Stimulated activated naive B cell treated with anti-CD40 and anti-IgM and Interleukin-4, amounts not matched to agents 10 μg/mL and 1 μg/mL and 100 μg/mL, for 72 hours (primary cell): ENCODE results near the gene ASTN1.
"Not testable (repeated sequence)": the region's sequence is repeated elsewhere in the genome, so short reads cannot be mapped to it uniquely, and the experiment has no call there.

Source experiments
- ATAC-seq, 2 donors: fragments of 150-1000 bp; cut with Tn5 transposase; replicated peaks; 2 replicates each; pipeline ENCODE4 v1.10.0; 2021; ENCODE audit warnings: moderate library complexity in 1 of 2
- DNase-seq: peaks from one replicate; pipeline ENCODE4 v3.0.0; 2021
- H3K27ac Mint-ChIP-seq: one replicate; pipeline ENCODE4 v1.8.0; 2022; ENCODE audit warnings: mild to moderate bottlenecking, mixed read lengths
- H3K27me3 Mint-ChIP-seq, 2 donors: one replicate each; pipeline ENCODE4 v1.8.0; 2022; ENCODE audit warnings: mixed read lengths in 2 of 2
- H3K36me3 Mint-ChIP-seq, 2 donors: one replicate each; pipeline ENCODE4 v1.8.0; 2022; ENCODE audit warnings: mixed read lengths in 2 of 2, mild to moderate bottlenecking in 1 of 2
- H3K4me1 Mint-ChIP-seq, 2 donors: one replicate each; pipeline ENCODE4 v1.8.0; 2022; ENCODE audit warnings: mixed read lengths in 2 of 2, mild to moderate bottlenecking in 1 of 2
- H3K4me3 Mint-ChIP-seq, 2 donors: one replicate each; pipeline ENCODE4 v1.8.0; 2022; ENCODE audit warnings: mild to moderate bottlenecking in 2 of 2, mixed read lengths in 2 of 2, moderate library complexity in 1 of 2
- H3K9me3 Mint-ChIP-seq, 2 donors: one replicate each; pipeline ENCODE4 v1.8.0; 2022; ENCODE audit warnings: mixed read lengths in 2 of 2, mild to moderate bottlenecking in 1 of 2

Gene ASTN1

DNA sequence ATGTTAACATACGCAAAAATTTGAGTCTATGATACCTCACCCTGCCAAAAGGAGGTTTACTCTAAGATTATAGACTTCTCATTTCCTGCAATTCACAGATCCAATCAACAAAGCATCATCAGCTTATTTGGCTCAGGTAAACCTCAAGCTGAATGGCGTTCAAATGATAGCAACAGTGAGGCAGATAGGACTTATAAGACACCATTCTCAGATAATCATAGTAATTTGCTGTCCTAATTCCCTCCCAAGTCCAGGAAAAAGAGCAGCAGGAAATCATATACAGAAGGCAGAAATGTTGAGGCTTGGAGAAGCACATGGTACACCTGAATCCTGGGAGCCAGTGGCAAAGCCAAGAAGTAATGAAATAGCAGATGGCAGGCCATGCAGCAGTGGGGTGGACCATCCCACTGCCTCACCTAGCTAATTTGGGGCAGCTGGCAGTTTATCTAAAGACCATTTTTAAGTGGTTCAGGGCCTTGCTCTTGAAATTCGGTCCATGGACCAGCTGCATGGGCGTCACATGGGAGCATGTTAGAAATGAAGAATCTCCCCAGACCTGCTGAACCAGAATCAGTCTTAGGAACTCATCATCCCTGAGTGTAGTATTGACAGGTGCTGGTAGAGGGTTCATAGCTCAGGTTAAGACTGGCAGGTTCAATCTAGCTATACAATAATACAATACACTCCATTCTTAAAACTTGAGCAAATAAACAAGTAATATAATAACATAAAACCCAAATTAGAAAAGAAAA, 57.7 kb downstream of the ASTN1 start:
- no peak for DNase-seq
- H3K4me1 Mint-ChIP-seq: no peaks in the 10 kb centered on the region
- H3K9me3 Mint-ChIP-seq: no peaks in the 10 kb centered on the region
- peaks cover 0 to 7% of the 10 kb centered on the region in 2 donors for H3K27me3 Mint-ChIP-seq
- H3K4me3 Mint-ChIP-seq: no peak overlapping the region
- H3K36me3 Mint-ChIP-seq: no peaks in the 10 kb centered on the region
- H3K27ac Mint-ChIP-seq: no peak overlapping the region
- ATAC-seq: no peak

GRCh38 chr1:177106196-177106595, 58.3 kb downstream of the ASTN1 start:
- H3K4me3 Mint-ChIP-seq: no peak overlapping the region
- DNase-seq (no peak), ATAC-seq (no peak)
- no peak overlapping the region for H3K27ac Mint-ChIP-seq
- peaks cover 0 to 7% of the 10 kb centered on the region in 2 donors for H3K27me3 Mint-ChIP-seq
- H3K36me3 Mint-ChIP-seq: no peaks in the 10 kb centered on the region
- no peaks in the 10 kb centered on the region for H3K9me3 Mint-ChIP-seq
- H3K4me1 Mint-ChIP-seq: no peaks in the 10 kb centered on the region

- H3K27ac Mint-ChIP-seq: no peak overlapping the region
- peaks cover 5 to 13% of the 10 kb centered on the region in 2 donors for H3K27me3 Mint-ChIP-seq
- no peaks in the 10 kb centered on the region for H3K36me3 Mint-ChIP-seq
- DNase-seq (no peak), ATAC-seq (no peak)
- H3K4me3 Mint-ChIP-seq: no peak overlapping the region
- no peaks in the 10 kb centered on the region for H3K9me3 Mint-ChIP-seq
- no peaks in the 10 kb centered on the region for H3K4me1 Mint-ChIP-seq
Observed at GRCh38 chr1:177103005-177103852, 61.3 kb downstream of the ASTN1 start.

DNA sequence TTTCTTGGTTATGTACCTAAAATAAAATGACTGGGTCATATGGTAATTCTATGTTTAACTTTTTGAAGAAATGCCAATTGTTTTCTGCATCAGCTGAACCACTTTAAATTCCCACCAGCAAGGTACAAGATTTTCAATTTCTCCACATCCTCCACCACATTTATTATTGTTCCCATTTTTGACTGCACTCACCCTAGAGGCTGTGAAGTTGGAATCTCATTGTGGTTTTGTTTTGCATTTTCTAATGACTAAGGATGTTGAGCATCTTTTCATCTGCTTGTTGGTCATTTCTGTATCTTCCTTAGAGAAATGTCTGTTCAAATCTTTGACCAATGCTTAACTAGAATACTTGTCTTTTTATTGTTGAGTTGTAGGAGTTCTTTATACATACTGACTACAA, 72.5 kb downstream of the ASTN1 start:
- H3K27me3 Mint-ChIP-seq: peaks cover 0 to 6% of the 10 kb centered on the region in 2 donors
- ATAC-seq (no peak), DNase-seq (no peak)
- no peak overlapping the region for H3K27ac Mint-ChIP-seq
- peaks cover 0 to 2% of the 10 kb centered on the region in 2 donors for H3K9me3 Mint-ChIP-seq
- no peaks in the 10 kb centered on the region for H3K36me3 Mint-ChIP-seq
- no peaks in the 10 kb centered on the region for H3K4me1 Mint-ChIP-seq
- H3K4me3 Mint-ChIP-seq: no peak overlapping the region

DNA sequence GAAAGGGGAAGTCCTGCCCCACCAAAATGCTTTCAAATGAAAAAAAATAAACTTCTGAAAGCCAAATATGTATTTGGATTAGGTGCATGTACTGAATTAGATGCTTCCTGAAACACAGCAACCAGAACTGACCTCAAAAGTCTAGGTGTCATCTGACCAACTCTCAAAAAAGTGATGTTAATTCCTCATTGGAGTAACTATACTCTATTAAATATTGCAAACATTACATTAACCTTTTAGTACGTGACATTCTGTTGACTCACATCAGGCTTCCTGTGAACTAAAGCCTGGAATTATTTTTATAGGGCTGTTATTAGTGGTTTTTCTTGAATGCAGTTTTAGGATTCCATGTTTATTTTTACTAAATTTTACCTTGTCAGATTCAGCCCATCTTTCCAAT, 73.5 kb downstream of the ASTN1 start:
- Mint-ChIP-seq H3K4me3 (no peak overlapping the region), H3K9me3 (no peaks in the 10 kb centered on the region), H3K4me1 (no peaks in the 10 kb centered on the region), H3K36me3 (no peaks in the 10 kb centered on the region), H3K27ac (no peak overlapping the region), H3K27me3 (peaks cover 0 to 6% of the 10 kb centered on the region in 2 donors)
- no peak for ATAC-seq
- DNase-seq: no peak

DNA sequence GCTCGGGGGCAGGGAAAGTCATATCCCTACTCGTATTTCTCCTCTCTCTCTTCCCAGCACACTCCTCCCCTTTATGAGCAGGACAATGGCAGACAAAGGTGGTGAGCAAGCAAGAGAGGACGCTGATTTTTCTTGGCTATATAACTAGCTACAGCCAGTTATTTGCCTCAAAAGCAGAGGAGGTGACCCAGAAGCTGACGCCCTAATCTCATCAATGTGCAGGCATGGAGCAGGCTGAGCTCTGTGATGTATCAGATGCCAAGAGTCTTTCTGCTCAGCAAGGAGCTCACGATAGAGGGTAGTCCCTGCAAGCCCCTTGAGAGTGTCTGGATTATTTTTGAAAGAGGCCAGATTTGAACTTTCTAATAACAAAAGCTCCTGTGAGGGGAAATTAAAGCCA, 75.5 kb downstream of the ASTN1 start:
- H3K27me3 Mint-ChIP-seq: peaks cover 0 to 6% of the 10 kb centered on the region in 2 donors
- H3K27ac Mint-ChIP-seq: no peak overlapping the region
- H3K9me3 Mint-ChIP-seq: no peaks in the 10 kb centered on the region

GRCh38 chr1:177082855-177083693, 81.4 kb downstream of the ASTN1 start:
- Mint-ChIP-seq H3K4me1 (peaks cover 0 to 2% of the 10 kb centered on the region in 2 donors), H3K27ac (no peak overlapping the region), H3K4me3 (no peak overlapping the region), H3K36me3 (no peaks in the 10 kb centered on the region), H3K9me3 (no peaks in the 10 kb centered on the region), H3K27me3 (peaks cover 0 to 4% of the 10 kb centered on the region in 2 donors)
- DNase-seq: no peak
- no peak for ATAC-seq

More for the DNA sequence above, 75.5 kb downstream of the ASTN1 start:
- no peaks in the 10 kb centered on the region for H3K4me1 Mint-ChIP-seq
- H3K4me3 Mint-ChIP-seq: no peak overlapping the region
- ATAC-seq (no peak), DNase-seq (no peak)
- no peaks in the 10 kb centered on the region for H3K36me3 Mint-ChIP-seq

DNA sequence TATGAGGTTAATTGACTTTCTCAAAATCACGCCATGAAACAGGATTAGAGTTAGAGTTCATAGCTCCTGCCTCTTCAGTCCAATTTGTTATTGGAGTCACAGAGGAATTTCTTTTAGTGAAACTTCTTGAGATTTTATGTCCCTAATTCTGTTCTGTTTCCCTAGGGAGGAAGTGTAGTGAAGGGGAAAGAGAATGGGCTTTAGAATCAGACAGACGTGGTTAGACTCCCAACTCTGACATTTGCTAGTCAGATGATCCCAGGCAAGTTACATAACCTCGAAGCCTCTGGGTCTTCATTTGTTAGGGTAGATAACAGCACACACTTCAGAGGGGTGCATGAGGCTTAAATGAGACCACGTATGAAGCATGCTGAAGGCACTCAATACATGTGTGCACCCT, 83.9 kb downstream of the ASTN1 start:
- peaks cover 4% of the 10 kb centered on the region in 2 donors for H3K27me3 Mint-ChIP-seq
- no peak for ATAC-seq
- no peaks in the 10 kb centered on the region for H3K9me3 Mint-ChIP-seq
- no peak for DNase-seq
- peaks cover 0 to 2% of the 10 kb centered on the region in 2 donors for H3K4me1 Mint-ChIP-seq
- no peaks in the 10 kb centered on the region for H3K36me3 Mint-ChIP-seq
- H3K4me3 Mint-ChIP-seq: no peak overlapping the region
- H3K27ac Mint-ChIP-seq: no peak overlapping the region

GRCh38 chr1:177077734-177078499, 86.6 kb downstream of the ASTN1 start:
- no peaks in the 10 kb centered on the region for H3K36me3 Mint-ChIP-seq
- H3K27ac Mint-ChIP-seq: no peak overlapping the region
- ATAC-seq: no peak
- no peak overlapping the region for H3K4me3 Mint-ChIP-seq
- DNase-seq: no peak
- peaks cover 0 to 2% of the 10 kb centered on the region in 2 donors for H3K4me1 Mint-ChIP-seq
- H3K27me3 Mint-ChIP-seq: peaks cover 4% of the 10 kb centered on the region in 2 donors
- no peaks in the 10 kb centered on the region for H3K9me3 Mint-ChIP-seq

GRCh38 chr1:177077006-177077405, 87.5 kb downstream of the ASTN1 start:
- H3K36me3 Mint-ChIP-seq: no peaks in the 10 kb centered on the region
- H3K4me3 Mint-ChIP-seq: no peak overlapping the region
- peaks cover 4% of the 10 kb centered on the region in 2 donors for H3K27me3 Mint-ChIP-seq
- no peak for DNase-seq
- no peaks in the 10 kb centered on the region for H3K9me3 Mint-ChIP-seq
- no peak overlapping the region for H3K27ac Mint-ChIP-seq
- H3K4me1 Mint-ChIP-seq: peaks cover 0 to 2% of the 10 kb centered on the region in 2 donors
- ATAC-seq: no peak

GRCh38 chr1:177074811-177075210, 89.7 kb downstream of the ASTN1 start:
- not testable (repeated sequence) for ATAC-seq, H3K9me3 Mint-ChIP-seq, DNase-seq

GRCh38 chr1:177069490-177069889, 95.0 kb downstream of the ASTN1 start:
- ATAC-seq (no peak), DNase-seq (no peak)
- Mint-ChIP-seq H3K4me3 (no peak overlapping the region), H3K36me3 (no peaks in the 10 kb centered on the region), H3K4me1 (no peaks in the 10 kb centered on the region), H3K27me3 (no peaks in the 10 kb centered on the region), H3K9me3 (no peaks in the 10 kb centered on the region), H3K27ac (no peak overlapping the region)

More at GRCh38 chr1:177074811-177075210, 89.7 kb downstream of the ASTN1 start:
- H3K27me3 Mint-ChIP-seq, H3K27ac Mint-ChIP-seq, H3K4me1 Mint-ChIP-seq, H3K4me3 Mint-ChIP-seq, H3K36me3 Mint-ChIP-seq: not testable (repeated sequence)

GRCh38 chr1:177067752-177068410, 96.6 kb downstream of the ASTN1 start:
- peaks cover 0 to under 1% of the 10 kb centered on the region in 2 donors for H3K9me3 Mint-ChIP-seq
- DNase-seq (no peak), ATAC-seq (no peak)
- no peaks in the 10 kb centered on the region for H3K4me1 Mint-ChIP-seq
- no peak overlapping the region for H3K4me3 Mint-ChIP-seq
- no peak overlapping the region for H3K27ac Mint-ChIP-seq
- no peaks in the 10 kb centered on the region for H3K36me3 Mint-ChIP-seq
- H3K27me3 Mint-ChIP-seq: peaks cover 0 to 6% of the 10 kb centered on the region in 2 donors
